NCI-H446 (cell line): ENCODE data around the gene SRGAP1.

ENCODE experiments used
- DNase-seq, 2 experiments: peaks; one replicate each; lab custom pipeline; 2025; lab: John Stamatoyannopoulos, UW

SRGAP1 gene

GRCh38 chr12:63966606-63966975, 122.1 kb downstream of the SRGAP1 start:
- DNase-seq = no peak

DNA sequence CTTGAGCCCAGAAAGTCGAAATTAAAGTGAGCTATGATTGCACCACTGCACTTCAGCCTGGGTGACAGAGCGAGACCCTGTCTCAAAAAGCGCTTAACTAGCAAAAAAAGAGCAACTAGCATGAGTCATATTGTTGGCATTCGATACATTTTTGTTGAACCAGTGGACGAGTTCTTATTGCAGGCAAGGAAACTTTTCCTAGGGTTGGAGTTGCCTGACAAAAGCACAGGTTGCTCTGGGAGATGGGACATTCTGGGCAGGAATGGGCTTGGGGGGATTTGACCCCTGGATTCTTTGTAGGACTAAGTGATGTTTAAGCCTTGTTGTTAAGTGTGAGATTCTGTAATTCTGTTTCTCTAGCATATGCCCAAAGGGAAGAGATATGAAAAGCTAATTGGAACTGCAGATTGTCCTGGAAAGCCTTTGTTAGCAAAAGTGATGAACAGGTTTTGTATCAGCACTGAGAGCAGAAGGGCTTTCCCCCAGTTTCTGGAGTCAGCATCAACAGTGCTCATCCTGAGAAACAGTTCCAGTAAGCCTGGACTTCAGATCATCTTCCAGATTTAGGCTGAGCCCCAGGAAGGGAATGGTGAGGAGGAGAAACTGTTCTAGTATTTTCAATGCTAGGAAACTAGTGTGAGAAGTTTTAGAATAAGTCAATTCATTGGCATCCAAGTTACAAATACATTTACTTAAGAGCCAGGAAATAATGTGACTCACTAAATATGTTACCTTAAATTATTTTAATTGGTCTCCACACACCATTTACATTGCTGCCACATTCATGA, 123.1 kb downstream of the SRGAP1 start:
- DNase-seq = peak in 1 of 2 experiments; percentile 28

GRCh38 chr12:63968673-63969072, 124.2 kb downstream of the SRGAP1 start:
- DNase-seq = peak; percentile 81 to 86

- DNase-seq = no peak
Measured at GRCh38 chr12:63976902-63977395, 132.4 kb downstream of the SRGAP1 start.

GRCh38 chr12:63977441-63977840, 132.9 kb downstream of the SRGAP1 start:
- no peak for DNase-seq

DNA sequence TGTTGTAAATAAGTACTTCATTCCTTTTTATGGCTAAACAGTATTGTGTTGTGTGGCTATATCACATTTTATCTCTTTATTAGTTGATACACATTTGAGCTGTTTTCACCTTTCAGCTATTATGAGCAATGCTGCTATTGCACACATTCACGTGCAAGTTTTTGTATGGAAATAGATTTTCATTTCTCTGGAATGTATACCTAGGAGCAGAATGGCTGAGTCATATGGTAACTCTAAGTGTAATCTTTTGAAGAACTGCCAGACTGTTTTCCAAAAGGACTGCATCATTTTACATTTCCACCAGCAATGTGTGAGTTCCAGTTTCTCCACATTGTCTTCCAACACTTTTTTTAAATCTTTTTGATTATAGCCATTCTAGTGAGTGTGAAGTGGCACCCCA, 134.0 kb downstream of the SRGAP1 start:
- peak in 1 of 2 experiments; percentile 10 for DNase-seq

GRCh38 chr12:63980211-63980610, 135.7 kb downstream of the SRGAP1 start:
- no peak for DNase-seq

GRCh38 chr12:63981343-63981742, 136.8 kb downstream of the SRGAP1 start:
- DNase-seq = no peak

DNA sequence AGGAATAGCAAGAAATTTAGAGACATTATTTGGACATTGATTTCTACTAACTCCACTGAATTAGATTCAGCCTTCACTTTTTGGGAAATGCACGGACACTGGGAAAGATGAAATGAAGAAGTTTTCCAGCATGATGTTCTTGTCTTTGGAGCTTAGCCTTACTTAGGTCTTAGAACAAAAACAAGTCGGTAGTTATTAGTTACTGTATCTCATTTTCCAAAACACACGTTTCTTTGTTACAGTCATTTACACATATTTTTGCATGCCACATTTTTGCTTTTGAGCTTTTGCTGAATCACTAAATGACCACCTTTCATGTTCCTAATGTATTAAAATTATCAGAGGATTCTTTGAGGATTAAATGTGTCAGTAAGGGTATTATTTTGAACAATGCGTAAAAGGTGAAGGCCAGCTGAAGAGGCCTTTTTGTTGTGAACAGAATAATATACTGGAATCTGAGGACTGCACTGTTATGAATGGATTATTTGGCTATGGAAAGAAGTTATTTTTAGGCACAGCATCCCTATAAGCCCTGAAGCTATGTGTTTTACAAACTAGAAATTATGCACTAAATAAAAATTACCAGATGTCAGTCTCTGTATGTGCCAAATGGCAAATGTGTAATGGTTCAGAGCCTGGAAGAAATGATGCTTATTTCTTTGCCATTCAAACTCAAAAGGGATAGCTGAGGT, 138.2 kb downstream of the SRGAP1 start:
- no peak for DNase-seq

GRCh38 chr12:63985456-63985855, 141.0 kb downstream of the SRGAP1 start:
- no peak for DNase-seq

- no peak for DNase-seq
Measured at GRCh38 chr12:63985945-63986344, 141.4 kb downstream of the SRGAP1 start.

DNA sequence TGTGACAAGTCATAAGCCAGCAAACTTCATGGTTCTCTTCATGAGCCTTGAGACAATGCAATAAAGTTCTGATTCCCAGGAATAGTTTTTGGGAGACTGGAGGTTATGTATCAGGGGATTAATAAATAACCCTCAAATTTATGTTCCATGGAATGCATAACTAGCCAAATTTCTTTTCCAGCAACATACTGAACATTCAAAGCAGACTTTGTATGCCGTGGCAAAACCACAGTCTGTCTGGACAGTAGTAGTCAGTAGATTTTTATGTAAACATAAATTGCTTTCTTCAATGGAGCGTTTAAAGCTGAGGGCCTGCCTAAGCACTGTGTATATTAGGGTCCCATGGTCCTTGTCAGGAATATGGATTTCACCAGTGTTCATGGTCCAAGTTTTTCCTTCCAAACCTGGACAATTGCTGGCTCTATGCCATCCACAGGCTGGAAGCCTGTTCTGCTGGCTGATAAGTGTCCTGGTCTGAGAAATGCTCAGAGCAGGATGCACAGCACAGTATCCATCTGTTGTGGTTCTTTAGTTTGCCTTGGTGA, 144.9 kb downstream of the SRGAP1 start:
- peak in 1 of 2 experiments; percentile 65 for DNase-seq

GRCh38 chr12:63990828-63991547, 146.5 kb downstream of the SRGAP1 start:
- no peak for DNase-seq

DNA sequence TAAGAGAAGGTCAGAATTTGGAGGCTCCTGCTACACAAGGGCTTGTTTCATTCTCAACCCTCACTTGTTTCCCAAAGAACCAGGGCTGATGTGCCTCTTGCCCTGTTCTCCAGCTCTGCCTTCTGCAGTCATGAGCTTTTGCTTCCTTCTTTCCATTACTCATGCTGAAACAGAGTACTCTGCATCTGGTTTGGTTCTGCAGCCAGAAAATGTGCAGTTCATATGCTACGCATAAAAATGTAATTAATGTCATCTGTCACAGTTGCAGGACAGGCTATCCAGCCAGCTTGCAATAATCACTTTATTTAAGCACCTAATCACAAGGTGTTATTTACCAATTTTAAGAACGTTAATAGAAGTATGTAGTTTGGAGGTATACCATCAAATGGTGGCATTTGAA, 150.2 kb downstream of the SRGAP1 start:
- peak in 1 of 2 experiments; percentile 69 for DNase-seq

DNA sequence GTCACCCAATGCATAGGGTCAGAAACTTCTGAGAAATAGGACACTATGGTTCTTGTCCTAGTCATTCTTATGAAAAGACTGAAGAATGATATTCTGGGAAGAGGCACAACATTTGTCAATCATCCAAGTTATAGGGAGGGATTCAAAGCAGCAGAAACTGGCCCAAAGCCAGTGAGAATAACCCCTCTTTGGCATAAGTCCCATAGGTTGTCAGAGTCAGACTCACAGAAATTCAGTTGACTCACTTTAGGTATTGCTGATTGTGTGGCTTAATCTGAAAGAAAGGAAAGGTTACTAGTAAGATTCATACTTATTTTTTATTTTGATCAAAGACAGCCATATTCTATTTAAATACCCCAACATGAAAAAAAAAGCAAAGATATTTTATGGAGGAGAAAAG, 151.0 kb downstream of the SRGAP1 start:
- DNase-seq = peak in 1 of 2 experiments; percentile 75

DNA sequence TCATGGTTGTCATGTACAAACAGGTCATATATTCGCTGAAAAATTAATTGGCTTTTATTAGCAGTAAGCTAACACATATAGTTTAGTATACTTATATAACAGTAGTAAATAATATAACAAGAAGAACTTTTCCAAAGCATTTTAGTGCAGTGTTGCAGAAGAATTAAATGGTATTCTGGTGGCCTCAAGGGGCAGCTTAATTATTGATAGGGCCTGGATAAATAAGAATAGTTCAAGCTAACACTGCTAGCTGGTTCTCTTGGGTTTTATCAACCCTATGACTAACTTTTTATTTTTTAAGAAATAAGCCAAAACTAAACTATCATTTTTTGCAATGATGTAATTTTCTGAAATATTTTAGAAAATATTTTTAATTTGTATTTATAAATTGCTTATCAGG, 152.1 kb downstream of the SRGAP1 start:
- no peak for DNase-seq

- DNase-seq = no peak
Measured at GRCh38 chr12:63997198-63997597, 152.7 kb downstream of the SRGAP1 start.

GRCh38 chr12:63998584-63998983, 154.1 kb downstream of the SRGAP1 start:
- no peak for DNase-seq

DNA sequence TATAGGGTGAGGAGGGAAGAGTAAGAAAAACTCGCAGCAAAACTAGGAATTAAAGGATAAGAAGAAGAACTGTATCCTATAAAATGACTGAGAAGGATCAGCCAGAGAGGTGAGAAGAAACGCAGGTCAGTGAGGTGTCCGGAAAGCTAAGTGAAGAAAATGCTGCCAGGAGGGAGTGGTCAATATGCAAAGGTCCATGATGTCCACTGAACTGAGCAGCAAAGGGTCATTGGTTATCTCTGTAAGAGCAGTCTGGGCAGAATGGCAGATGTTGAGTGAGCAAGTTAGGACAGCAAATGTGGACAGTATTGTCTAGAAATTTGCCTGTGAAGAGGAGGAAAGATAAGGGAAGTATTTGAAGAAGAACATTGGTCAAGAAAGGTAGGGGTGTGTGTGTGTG, 155.4 kb downstream of the SRGAP1 start:
- DNase-seq = no peak

- DNase-seq = no peak
Measured at GRCh38 chr12:64001439-64001838, 156.9 kb downstream of the SRGAP1 start.

GRCh38 chr12:64004641-64005040, 160.1 kb downstream of the SRGAP1 start:
- no peak for DNase-seq

DNA sequence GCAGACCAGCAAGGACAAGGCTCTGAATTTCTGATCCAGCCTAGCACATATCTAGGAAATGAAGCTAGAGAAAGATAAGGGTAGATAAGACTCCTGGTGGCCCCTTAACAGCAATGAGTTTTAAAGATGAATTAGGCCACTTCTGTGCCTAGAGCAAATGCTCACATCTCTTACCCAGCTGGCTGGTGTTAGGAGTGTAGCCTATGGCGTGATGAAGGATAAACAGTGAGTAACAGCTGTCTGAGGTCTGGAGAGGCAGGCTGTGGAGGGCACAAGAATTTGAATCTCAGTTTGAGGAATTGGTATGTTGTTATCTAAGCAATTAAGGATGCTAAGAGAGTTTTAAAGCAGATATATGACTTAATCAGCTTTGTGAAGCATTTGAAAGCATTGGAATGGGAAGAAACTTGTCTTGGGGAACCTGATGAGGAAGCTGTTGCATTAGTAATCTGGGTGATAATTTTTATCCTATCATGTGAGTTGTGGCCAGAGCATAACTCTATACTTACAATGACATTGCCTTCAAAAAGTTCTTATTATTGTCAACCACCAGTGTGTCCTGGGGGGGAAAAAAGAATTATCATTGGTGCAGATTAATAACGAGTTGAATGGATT, 161.8 kb downstream of the SRGAP1 start:
- DNase-seq = no peak
